LNCAP (cell line): ENCODE measurements around the gene SHD.

Source experiments
- CTCF ChIP-seq: fragments of 450-650 bp; IDR thresholded peaks from 2 replicates; pipeline ENCODE4 v1.5.1; 2017; ENCODE audit warnings: mild to moderate bottlenecking

SHD gene

GRCh38 chr19:4303819-4304537, 24.9 kb downstream of the SHD start:
- TF ChIP-seq CTCF = no peak

DNA sequence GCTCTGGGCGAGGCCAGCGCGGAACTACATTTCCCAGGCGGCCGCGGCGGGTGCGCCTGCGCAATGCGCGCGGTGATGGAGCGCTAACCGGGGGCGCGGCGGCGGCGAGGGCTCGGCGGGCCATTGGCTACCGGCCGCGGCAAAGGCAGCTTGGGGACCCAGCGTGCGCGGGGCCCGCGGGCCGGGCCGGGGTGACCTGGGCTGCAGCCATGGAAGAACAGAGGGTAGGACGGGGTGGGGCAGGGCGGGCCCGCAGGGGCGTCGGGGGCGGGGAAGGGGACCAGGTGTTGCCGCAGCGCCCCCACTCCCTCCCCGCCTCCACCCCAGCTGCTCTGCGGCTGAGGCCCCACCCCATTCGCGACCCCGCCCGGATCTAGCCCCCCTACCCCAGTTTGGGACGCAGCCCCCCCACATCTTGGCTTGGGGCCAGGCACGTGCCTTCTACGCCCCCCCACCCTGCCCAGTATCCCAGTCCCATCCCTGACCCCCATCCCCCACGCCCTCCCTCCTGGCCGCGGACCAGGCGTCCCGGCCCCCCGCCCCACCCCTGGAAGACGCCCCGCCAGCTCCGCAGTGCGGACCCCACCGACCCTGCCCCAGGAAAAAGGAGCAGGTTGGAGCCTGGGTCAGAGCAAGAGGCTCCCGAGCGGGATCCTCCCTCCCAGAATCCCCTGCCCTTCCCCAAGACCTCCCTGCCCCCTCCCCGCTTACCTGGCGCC, 25.6 kb downstream of the SHD start, which contains the start of gene FSD1:
Gene FSD1 (plus strand): TSS at position 61 of the 719 bp plus-strand sequence. CDS start 149 bp downstream, at position 210.
- TF ChIP-seq CTCF = no peak

DNA sequence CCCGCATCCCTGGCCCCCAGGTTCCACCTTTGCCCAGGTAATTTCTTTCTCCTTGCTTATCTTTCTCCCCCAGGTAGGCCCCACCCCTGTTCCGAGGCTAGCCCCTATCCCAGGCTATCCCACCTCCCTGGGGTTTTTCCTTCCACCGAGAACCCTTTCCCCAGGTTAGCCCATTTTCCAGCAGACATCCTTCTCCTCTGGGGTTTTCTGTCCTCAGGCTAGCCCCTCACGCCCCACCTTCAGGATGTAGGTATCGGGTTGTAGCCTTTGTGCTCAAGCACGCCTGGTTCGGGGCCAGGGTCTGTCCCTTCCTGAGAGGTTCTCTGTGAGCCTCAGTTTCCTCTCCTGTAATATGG, 26.2 kb downstream of the SHD start:
- TF ChIP-seq CTCF = no peak

DNA sequence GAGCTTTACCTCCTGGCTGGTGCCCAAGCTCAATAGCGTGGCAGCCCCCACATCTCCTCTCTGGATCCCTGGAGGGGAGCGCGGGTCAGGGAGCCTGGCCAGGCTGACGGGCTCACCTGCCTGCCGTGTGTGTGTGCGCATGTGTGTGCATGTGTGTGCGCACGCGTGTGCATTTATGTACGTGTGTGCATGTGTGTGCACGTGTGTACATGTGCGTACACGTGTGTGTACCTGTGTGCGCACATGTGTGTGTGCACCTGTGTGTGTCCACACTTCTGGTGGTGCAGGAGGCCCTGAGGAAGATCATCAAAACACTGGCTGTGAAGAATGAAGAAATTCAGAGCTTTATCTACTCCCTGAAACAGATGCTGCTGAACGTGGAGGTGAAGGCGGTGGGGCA, 26.6 kb downstream of the SHD start:
- TF ChIP-seq CTCF = no peak

GRCh38 chr19:4310247-4311121, 31.4 kb downstream of the SHD start:
- TF ChIP-seq CTCF = no peak

DNA sequence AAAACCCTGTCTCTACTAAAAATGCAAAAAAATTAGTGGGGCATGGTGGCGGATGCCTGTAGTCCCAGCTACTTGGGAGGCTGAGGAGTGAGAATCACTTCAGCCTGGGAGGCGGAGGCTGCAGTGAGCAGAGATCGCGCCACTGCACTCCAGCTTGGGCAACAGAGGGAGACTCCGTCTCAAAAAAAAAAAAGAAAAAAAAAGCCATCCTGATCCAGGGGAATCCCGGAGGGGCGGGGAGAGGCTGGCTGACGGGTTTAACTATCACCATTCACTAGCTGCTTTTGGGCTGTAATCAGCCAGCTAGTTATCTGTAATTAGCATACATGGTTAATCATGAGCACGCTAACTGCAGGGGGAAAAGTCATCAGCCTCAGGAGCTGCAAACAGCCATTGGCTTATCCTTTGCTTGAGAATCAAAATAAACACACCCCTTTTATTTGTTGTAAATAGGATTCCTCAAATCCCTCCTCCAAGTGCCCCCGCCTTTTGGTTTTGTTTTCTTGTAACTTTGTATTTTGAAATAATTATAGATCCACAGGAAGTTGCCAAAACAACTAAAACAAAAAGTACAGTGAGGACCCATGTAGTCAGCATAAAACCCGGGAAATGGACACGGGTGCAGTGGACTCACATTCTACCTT, 34.9 kb downstream of the SHD start:
- no peak for TF ChIP-seq CTCF

DNA sequence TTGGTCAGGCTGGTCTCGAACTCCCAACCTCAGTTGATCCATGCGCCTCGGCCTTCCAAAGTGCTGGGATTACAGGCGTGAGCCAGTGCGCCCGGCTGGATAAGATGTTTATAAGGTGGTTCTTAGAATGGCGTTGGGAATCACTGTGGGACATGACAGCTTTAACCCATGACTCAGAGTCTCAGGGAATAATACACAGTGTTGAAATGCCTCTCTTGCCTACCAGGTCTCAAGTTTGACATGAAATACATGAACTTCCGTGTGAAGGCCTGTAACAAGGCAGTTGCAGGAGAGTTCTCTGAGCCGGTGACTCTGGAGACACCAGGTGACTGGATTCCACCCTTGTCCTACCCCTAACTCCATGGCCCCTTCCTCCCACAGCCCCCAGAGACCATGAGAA, 37.9 kb downstream of the SHD start:
- no peak for TF ChIP-seq CTCF
